ENCODE data around the gene URI1.

The URI1 gene

GRCh38 chr19:30059741-30060457 lies 117.9 kb downstream of the URI1 start:
- DNase-seq (ENCODE audit: low read depth): no peak

GRCh38 chr19:30060531-30061222 lies 118.6 kb downstream of the URI1 start:
- DNase-seq (ENCODE audit: low read depth): no peak

GRCh38 chr19:30061223-30062064 lies 119.4 kb downstream of the URI1 start:
- no peak for DNase-seq (ENCODE audit: low read depth)

- DNase-seq (ENCODE audit: low read depth): no peak
Measured at GRCh38 chr19:30062065-30062906, 120.2 kb downstream of the URI1 start.

- DNase-seq (ENCODE audit: low read depth): no peak
Measured at GRCh38 chr19:30062907-30063649, 121.0 kb downstream of the URI1 start.

GRCh38 chr19:30063650-30064347 lies 121.8 kb downstream of the URI1 start:
- no peak for DNase-seq (ENCODE audit: low read depth)

GRCh38 chr19:30064348-30064699 lies 122.3 kb downstream of the URI1 start:
- no peak for DNase-seq (ENCODE audit: low read depth)

GRCh38 chr19:30064771-30065494 lies 122.9 kb downstream of the URI1 start:
- DNase-seq (ENCODE audit: low read depth): no peak

- no peak for DNase-seq (ENCODE audit: low read depth)
Measured at GRCh38 chr19:30065680-30066606, 123.9 kb downstream of the URI1 start.
